IMR-90 (cell line): ENCODE data around the gene SLC46A1. TPM values are rescaled to one million over a fixed set of nuclear protein-coding genes. Genes with fewer than 3 reads are reported as not detected.

Source experiments
- ATAC-seq: fragments of 200-7000 bp; cut with Tn5 transposase; 2 replicates; pipeline ENCODE4 v1.9.1; 2020; ENCODE audit warnings: low read depth, mild to moderate bottlenecking, moderate library complexity
- BruUV-seq: library from RNA; stranded (reverse); fragments of 400-500 nt; replicated peaks from 2 replicates; lab custom pipeline; 2021; lab: Mats Ljungman, UMichigan
- CTCF ChIA-PET: fragments of 300-600 bp; formaldehyde crosslinking; extraction: SDS; loops from one replicate; lab custom pipeline; 2021; ENCODE audit warnings: antibody characterized with exemption; lab: Yijun Ruan, JAX
- POLR2A ChIA-PET: fragments of 300-600 bp; sonication (Branson Sonifier 250); formaldehyde crosslinking; loops from one replicate; lab custom pipeline; 2022; ENCODE audit warnings: antibody characterized with exemption; ENCODE audit not compliant: unreplicated experiment; lab: Charles Lee
- DNase-seq: peaks from one replicate; pipeline ENCODE4 v3.0.0; 2013
- H2AFZ ChIP-seq: replicated peaks from 2 replicates; pipeline ENCODE3; 2013; ENCODE audit warnings: low read length, mild to moderate bottlenecking; ENCODE audit not compliant: poor library complexity
- H2AK5ac ChIP-seq: 2 replicates; pipeline ENCODE4 v1.6.1; 2013; ENCODE audit warnings: low read depth, low read length, inconsistent platforms
- H2AK9ac ChIP-seq: replicated peaks from 2 replicates; pipeline ENCODE3; 2013; ENCODE audit warnings: mild to moderate bottlenecking, low read depth, low read length, moderate library complexity; ENCODE audit not compliant: poor library complexity
- H2BK120ac ChIP-seq: 2 replicates; pipeline ENCODE4 v1.6.1; 2013; ENCODE audit warnings: low read depth, low read length, inconsistent platforms
- H2BK15ac ChIP-seq: 3 replicates; pipeline ENCODE4 v1.6.1; 2013; ENCODE audit warnings: low read depth, low read length, inconsistent platforms
- H2BK20ac ChIP-seq: 2 replicates; pipeline ENCODE4 v1.6.1; 2013; ENCODE audit warnings: low read depth, mild to moderate bottlenecking, inconsistent platforms, low read length, moderate library complexity
- H2BK5ac ChIP-seq: 2 replicates; pipeline ENCODE4 v1.6.1; 2013; ENCODE audit warnings: mild to moderate bottlenecking, low read depth, low read length, inconsistent platforms; ENCODE audit not compliant: poor library complexity, severe bottlenecking
- H3K14ac ChIP-seq: replicated peaks from 2 replicates; pipeline ENCODE4 v1.6.1; 2013; ENCODE audit warnings: low read depth, low read length, inconsistent platforms
- H3K18ac ChIP-seq: 2 replicates; pipeline ENCODE4 v1.6.1; 2013; ENCODE audit warnings: low read depth, low read length, control low read depth
- H3K23ac ChIP-seq: 2 replicates; pipeline ENCODE4 v1.6.1; 2013; ENCODE audit warnings: low read depth, low read length, inconsistent platforms
- H3K27ac ChIP-seq: 2 replicates; pipeline ENCODE4 v1.5.1; 2013; ENCODE audit warnings: mild to moderate bottlenecking, control low read depth, low read length; ENCODE audit not compliant: insufficient read depth
- H3K27me3 ChIP-seq: 2 replicates; pipeline ENCODE4 v1.6.1; 2013; ENCODE audit warnings: low read length; ENCODE audit not compliant: control insufficient read depth, insufficient read depth
- H3K36me3 ChIP-seq: 2 replicates; pipeline ENCODE4 v1.6.1; 2013; ENCODE audit warnings: low read length, mixed read lengths; ENCODE audit not compliant: control insufficient read depth, insufficient read depth
- H3K4ac ChIP-seq: 2 replicates; pipeline ENCODE4 v1.6.1; 2013; ENCODE audit warnings: low read depth, low read length, inconsistent platforms
- H3K4me1 ChIP-seq: 2 replicates; pipeline ENCODE4 v1.6.1; 2013; ENCODE audit warnings: low read length, mixed read lengths; ENCODE audit not compliant: control insufficient read depth, insufficient read depth
- H3K4me2 ChIP-seq: 2 replicates; pipeline ENCODE4 v1.6.1; 2013; ENCODE audit warnings: low read depth, mild to moderate bottlenecking, control low read depth, low read length, moderate library complexity
- H3K4me3 ChIP-seq: 2 replicates; pipeline ENCODE4 v1.5.1; 2013; ENCODE audit warnings: low read depth, mild to moderate bottlenecking, control low read depth, low read length, moderate library complexity; ENCODE audit not compliant: insufficient read depth
- H3K56ac ChIP-seq: 2 replicates; pipeline ENCODE4 v1.6.1; 2013; ENCODE audit warnings: low read length, inconsistent platforms; ENCODE audit not compliant: insufficient read depth; ENCODE audit errors: extremely low read depth
- H3K79me1 ChIP-seq, 2 experiments: 2 replicates each; pipeline ENCODE4 v1.6.1; 2013; ENCODE audit warnings: low read length in 2 of 2, inconsistent platforms in 1 of 2, low read depth in 1 of 2
- H3K9ac ChIP-seq: 2 replicates; pipeline ENCODE4 v1.6.1; 2013; ENCODE audit warnings: low read depth, low read length, control low read depth
- H3K9me1 ChIP-seq: 2 replicates; pipeline ENCODE4 v1.6.1; 2013; ENCODE audit warnings: low read length, inconsistent platforms; ENCODE audit not compliant: insufficient read depth
- H3K9me3 ChIP-seq: 2 replicates; pipeline ENCODE4 v1.6.1; 2013; ENCODE audit warnings: low read length; ENCODE audit not compliant: control insufficient read depth, insufficient read depth
- H4K20me1 ChIP-seq: 2 replicates; pipeline ENCODE4 v1.6.1; 2013; ENCODE audit warnings: low read length, inconsistent platforms; ENCODE audit not compliant: insufficient read depth
- H4K5ac ChIP-seq: 2 replicates; pipeline ENCODE4 v1.6.1; 2013; ENCODE audit warnings: mild to moderate bottlenecking, low read depth, low read length, control low read depth
- H4K8ac ChIP-seq, 2 experiments: 2 replicates each; pipeline ENCODE4 v1.6.1; 2013; ENCODE audit warnings: low read depth in 2 of 2, low read length in 2 of 2, control low read depth in 1 of 2, inconsistent platforms in 1 of 2
- H4K91ac ChIP-seq: 2 replicates; pipeline ENCODE4 v1.6.1; 2013; ENCODE audit warnings: low read depth, low read length, inconsistent platforms; ENCODE audit not compliant: insufficient read depth
- CEBPB ChIP-seq: IDR thresholded peaks from 2 replicates; pipeline ENCODE4 v1.6.1; 2012; ENCODE audit warnings: low read depth, low read length, improper control_type of control experiment
- MXI1 ChIP-seq: IDR thresholded peaks from 2 replicates; pipeline ENCODE4 v1.6.1; 2012; ENCODE audit warnings: low read depth, mild to moderate bottlenecking, low read length, moderate library complexity, borderline replicate concordance
- WGBS, 2 experiments: methylation state at CpG; one replicate each; pipeline versions ENCODE4 v1.1.5 to v1.1.7; 2013; ENCODE audit warnings: missing lambda C conversion rate in 2 of 2; ENCODE audit not compliant: insufficient read length in 1 of 2; ENCODE audit errors: extremely low coverage in 2 of 2; 5-methylcytosine and 5-hydroxymethylcytosine counted together
- dilution Hi-C: fragments of 300-500 bp; cut with HindIII; formaldehyde crosslinking; loops from one replicate; pipeline ENCODE4 v1.14.3; 2018; ENCODE audit warnings: low sequenced_read_pairs; ENCODE audit not compliant: unreplicated experiment
- in situ Hi-C: fragments of 300-500 bp; cut with MboI; formaldehyde crosslinking; loops from 3 replicates; pipeline ENCODE4 v1.14.3; 2019; ENCODE audit warnings: low sequenced_read_pairs, inconsistent platforms, mixed read lengths
- intact Hi-C: fragments of 100-400 bp; cut with micrococcal nuclease; formaldehyde crosslinking; loops from 2 replicates; pipeline ENCODE4 v1.10.0; 2022
- polyA plus RNA-seq, 3 experiments: library from polyadenylated mRNA; depleted of rRNA; stranded (reverse); fragments of >200 nt; gene quantifications; 2 replicates each; pipeline ENCODE4 v1.2.3, GENCODE V29; 2012; ENCODE audit warnings: low replicate concordance in 1 of 3
- total RNA-seq: library from RNA; depleted of rRNA; stranded (reverse); fragments of >200 nt; gene quantifications from 2 replicates; pipeline ENCODE4 v1.2.3, GENCODE V29; 2012

The SLC46A1 gene
- total and polyA plus RNA-seq, 2 of the 4 experiments (the other 2 are of a cell fraction) = 2.7 to 3.9 TPM

- Histone ChIP-seq H3K18ac (no peak overlapping the region), H4K91ac (no peak overlapping the region), H3K27ac (no peak overlapping the region), H3K4me2 (no peak overlapping the region), H3K79me1 (peaks cover 4 to 28% of the 10 kb centered on the region in 2 experiments; a peak in 2 of 4 replicates), H3K4ac (no peak overlapping the region), H2BK120ac (no peak overlapping the region), H3K9ac (no peak overlapping the region), H4K8ac (no peak overlapping the region), H3K23ac (no peak overlapping the region), H3K4me3 (no peak overlapping the region), H3K9me3 (no peaks in the 10 kb centered on the region), H3K56ac (no peak overlapping the region), H4K5ac (no peak overlapping the region), H3K27me3 (no peaks in the 10 kb centered on the region), H3K4me1 (peaks cover 1% of the 10 kb centered on the region; the same call in 1 of the 2 replicates), H2AFZ (no peak overlapping the region), H2BK15ac (no peak overlapping the region), H2BK20ac (no peak overlapping the region), H2AK5ac (no peak overlapping the region), H3K14ac (no peak overlapping the region), H2AK9ac (no peak overlapping the region), H3K9me1 (peaks cover 4% of the 10 kb centered on the region; the same call in 1 of the 2 replicates), H2BK5ac (no peak overlapping the region), H3K36me3 (peaks cover 22% of the 10 kb centered on the region), H4K20me1 (peaks cover 26% of the 10 kb centered on the region)
- peak; percentile 57 for DNase-seq
- peak; percentile 59 for ATAC-seq
- TF ChIP-seq MXI1 = no peak
- peak; percentile 60 for TF ChIP-seq CEBPB
- dilution Hi-C loops (no loop called here), in situ Hi-C loops (no loop called here), intact Hi-C loops (no loop called here)
- ChIA-PET CTCF (no interaction called here), POLR2A (no interaction called here)
- WGBS, 2 experiments = 96% methylated on average over 8 of the region's 10 CpGs; no CpG with 5 or more reads in 1 of the 2 experiments
- BruUV-seq = no TSS peak
Observed at GRCh38 chr17:28379814-28380801, 25.9 kb downstream of the SLC46A1 start.
